Measurements from ENCODE around the gene CHD6.

CHD6 gene

DNA sequence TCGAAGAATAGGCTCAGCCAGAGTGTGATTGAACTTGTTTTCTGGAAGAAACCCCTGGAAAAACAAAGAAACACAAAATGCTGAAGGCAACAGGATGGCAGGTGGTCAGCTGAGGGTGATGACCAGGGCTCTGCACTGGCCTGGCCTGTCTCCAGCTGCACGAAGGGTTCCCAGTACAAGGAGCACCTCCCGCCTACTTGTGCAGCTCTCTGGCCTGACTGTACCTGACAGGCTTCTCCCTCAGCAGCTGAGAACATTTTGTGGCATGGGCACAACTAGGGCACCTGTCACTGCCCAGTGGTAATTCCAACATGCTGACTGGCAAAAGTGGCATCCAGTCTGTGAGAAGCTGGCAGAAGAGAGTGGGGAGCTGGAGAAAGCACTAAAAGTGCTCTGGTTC, 212.7 kb downstream of the CHD6 start:
- no peak for DNase-seq (ENCODE audit: low read depth in 3 of 3, low spot score in 1 of 3)

DNA sequence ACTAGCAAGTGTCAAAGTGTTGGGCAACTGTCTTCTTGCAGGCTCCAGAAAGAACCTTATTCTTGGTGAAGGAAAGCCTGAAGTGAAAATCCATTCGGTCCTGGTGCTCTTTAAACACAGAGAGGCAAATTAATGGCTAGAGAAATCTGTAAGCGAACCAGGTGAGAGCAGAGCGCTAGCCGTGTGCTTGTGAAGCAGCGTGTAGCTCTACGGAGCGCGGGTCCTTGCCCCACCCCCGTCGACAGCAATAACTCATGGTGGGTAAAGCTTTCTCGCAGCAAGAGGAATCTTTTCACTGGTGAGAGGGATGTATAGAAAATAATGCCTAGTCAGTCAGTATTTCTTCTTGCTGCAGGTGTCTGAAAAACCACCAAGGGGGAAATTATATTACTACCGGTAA, 214.6 kb downstream of the CHD6 start:
- DNase-seq (ENCODE audit: low read depth in 3 of 3, low spot score in 1 of 3), result no peak

DNA sequence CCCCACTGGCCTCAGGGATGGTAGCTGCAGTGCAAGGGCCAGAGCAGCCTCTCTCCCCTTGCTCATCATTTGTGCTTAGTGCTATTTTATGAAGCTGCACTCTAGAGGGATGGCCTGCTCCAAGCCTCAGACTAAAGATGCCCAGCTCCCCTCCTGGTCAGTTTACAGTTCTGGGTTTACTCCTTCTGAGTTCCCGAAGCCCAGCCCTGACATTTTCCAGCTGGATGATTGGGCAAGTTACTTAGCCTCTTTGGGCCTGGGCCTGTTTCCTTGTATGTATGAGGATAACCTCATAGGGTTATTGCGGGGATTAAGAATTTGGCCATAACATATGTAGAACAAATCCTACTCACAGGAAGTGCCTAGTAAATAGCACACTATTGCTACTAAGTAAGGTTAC, 219.8 kb downstream of the CHD6 start:
- DNase-seq (ENCODE audit: low read depth in 3 of 3, low spot score in 1 of 3), result no peak

DNA sequence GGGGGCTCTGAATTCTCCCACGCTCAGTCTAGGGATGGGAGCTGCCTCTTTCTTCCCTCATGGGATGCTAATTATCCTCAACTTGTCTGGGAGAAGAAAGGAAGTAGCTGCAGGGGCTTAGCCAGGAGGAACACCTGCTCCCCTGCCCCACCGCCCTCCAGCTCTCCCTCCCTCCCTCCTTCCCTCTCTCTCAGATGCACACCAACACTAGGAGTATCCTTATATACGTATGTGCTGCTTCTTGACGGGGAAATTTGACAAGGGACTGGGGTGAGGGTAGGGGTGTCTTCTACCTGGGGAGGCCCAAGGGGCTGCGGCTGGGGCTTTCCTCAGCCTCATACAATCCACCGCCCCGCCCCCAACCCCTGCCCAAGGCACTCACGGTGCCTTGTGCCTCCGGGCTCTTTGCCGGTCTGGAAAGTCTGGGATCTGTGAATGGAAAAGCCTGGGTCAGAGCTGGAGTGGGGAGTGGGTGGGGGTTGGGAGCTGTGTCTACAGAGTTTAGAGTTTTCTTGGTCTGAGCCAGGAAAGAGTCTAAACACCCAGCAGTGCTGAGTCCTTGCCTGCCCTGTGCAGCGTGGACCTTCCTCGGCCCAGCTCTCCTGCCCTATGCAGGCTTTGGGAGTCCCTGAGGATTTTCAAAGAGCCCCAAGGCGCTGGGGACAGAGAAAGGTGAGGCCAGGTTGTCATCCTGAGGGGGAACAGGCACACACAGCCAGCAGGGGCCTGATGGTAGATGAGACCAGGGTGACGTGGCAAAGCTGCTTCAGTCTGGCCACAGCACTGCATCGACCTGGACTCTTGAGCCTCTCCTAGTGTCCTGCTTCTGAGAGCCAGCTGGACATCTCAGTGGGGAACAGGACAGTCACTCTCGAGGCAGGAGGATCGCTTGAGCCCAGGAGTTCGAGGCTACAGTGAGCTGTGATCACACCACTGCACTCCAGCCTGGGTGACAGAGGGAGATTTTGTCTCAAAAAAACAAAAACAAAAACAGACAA, 222.2 kb downstream of the CHD6 start:
- DNase-seq (ENCODE audit: low read depth in 3 of 3, low spot score in 1 of 3), result no peak

DNA sequence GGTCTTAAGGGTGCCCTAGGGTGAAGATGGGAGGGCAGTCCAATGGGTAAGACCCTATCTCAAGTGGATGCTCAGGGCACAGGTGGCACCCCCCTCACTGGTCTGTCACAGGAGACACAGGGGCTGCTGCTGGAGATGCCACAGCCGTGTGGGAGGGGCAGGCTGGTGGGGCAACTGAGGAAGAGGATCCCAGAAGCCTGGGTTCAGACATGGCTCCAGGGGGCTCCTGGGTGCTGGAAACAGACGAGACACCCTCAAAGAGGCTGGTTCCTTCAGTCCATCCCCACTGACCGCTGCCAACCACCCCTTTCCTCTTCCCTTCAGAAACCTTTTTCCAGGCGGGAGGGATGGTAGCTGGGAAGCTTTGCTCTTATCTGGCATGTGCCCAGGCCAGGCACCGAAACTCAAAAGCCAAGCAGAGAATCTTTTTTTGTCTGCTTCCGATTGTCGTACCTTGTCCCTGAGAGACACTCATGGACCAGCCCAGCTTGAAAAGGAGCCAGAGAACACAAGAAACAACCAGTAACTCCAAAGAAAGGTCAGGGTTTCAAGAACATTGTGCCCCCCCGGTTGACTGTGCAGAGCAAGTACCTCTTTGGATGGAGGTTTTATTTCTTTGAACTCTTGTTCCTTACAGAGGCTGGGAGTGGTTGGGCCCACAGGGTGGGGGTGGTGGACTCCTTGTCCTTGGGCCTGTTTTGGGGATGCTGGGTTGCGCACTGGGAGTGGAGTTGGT, 223.1 kb downstream of the CHD6 start:
- DNase-seq (ENCODE audit: low read depth in 3 of 3, low spot score in 1 of 3), result no peak

DNA sequence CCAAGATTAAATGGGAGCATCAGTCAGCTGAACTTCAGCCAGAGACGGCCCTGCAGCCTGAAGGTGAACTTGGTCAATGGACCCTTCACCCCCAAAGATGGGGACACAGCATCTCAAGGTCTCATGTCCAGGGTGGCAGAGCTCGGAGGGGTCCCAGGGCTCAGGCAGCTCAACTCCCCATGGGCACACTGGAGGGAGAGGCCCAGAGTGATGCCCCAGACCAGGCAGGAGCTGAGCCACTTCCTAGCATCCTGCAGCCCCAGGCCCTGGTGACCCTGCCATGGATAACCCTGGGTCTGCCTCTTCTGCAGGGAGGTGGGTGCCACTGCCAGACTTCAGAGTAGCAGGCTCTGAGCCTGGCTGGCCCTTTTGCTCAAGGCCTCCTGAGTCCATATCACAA, 224.1 kb downstream of the CHD6 start:
- no peak for DNase-seq (ENCODE audit: low read depth in 3 of 3, low spot score in 1 of 3)

DNA sequence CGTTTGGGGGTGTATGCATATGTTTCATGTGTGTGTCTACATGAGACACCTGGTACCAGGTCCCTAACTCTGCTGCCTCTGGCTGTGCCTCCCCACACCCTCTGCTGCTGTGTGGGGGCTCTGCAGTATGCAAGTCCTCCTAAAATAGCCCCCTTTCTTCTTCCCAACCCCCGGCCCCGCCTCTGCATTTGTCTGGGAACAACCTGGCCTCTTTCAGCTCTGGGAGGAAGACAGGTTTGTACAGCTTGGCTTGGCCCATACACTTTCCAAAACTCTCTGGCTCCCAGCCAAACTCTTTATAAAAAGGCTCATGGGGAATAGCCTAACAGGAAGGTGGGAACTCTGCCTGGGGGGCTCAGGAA, 224.5 kb downstream of the CHD6 start:
- no peak for DNase-seq (ENCODE audit: low read depth in 3 of 3, low spot score in 1 of 3)

DNA sequence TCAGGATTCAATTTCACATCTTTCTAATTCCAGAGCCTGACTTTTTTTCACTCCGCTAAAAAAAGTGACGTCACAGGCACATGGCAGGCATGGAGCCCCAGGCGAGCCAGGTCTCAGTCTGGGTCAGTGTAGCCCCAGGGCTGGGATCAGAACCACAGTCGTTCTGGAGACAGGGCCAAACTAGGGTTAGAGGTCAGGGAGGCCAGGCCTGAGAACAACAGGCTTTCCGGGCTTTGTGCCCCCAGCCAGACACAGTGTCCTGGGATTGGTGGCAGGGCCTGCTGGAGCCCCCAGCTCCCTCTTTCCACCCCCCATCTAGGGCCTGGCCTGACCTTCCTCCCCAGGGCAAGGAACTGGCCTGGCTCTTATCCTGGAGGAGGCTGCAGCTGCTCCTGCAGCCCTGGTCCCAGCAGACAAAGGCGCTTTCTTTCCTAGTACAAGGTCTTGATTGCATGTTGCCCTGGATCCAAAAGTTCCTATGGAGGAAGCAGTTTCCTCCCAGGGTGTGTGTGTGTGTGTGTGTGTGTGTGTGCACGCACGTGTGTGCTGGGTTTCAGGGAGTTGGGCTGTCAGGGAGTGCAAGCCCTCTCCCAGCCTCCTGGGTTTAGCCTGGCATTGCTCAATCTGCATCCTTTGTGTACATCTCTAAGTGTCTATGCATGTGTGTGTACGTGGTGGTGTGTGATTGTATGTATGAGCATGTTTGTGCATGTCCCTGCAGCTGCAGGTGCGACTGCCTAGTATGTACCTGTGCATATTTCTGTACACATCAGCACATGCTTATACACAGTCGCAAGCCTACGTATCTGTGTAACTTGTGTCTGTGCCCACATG, 225.1 kb downstream of the CHD6 start:
- DNase-seq (ENCODE audit: low read depth in 3 of 3, low spot score in 1 of 3), result no peak

DNA sequence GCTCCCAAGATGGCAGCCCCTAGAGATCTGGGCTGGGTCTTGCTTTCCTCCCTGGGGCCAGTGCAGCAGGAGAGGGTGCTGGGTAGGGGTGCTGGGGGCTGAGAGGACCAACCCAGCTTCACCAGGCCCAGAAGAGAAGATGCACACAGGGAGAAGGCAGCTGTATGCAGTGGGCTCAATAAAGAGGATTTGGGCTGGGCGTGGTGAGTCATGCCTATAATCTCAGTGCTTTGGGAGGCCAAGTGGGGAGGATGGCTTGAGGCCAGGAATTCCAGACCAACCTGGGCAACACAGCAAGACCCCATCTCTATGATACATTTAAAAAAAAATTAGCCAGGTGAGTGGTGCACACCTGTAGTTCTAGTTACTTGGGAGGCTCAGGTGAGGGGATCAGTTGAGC, 225.9 kb downstream of the CHD6 start:
- no peak for DNase-seq (ENCODE audit: low read depth in 3 of 3, low spot score in 1 of 3)

DNA sequence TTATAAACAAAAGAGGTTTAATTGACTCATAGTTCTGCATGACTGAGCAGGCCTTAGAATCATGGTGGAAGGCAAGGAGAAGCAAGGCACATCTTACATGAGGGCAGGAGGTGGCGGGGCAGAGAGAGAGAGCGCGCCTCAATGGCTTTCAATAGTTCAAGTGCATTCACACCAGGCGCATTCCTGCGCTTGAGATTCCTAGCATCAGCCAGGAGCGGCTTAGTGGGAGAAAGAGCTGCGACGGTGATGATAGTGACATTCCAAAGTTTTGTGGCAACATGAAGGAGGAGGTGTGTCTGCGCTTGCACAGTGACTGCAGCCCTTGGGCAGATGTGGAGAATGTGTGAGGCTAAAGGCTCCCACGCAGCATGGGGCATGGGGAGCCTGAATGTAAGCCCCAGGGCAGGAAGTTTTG, 226.6 kb downstream of the CHD6 start:
- no peak for DNase-seq (ENCODE audit: low read depth in 3 of 3, low spot score in 1 of 3)

DNA sequence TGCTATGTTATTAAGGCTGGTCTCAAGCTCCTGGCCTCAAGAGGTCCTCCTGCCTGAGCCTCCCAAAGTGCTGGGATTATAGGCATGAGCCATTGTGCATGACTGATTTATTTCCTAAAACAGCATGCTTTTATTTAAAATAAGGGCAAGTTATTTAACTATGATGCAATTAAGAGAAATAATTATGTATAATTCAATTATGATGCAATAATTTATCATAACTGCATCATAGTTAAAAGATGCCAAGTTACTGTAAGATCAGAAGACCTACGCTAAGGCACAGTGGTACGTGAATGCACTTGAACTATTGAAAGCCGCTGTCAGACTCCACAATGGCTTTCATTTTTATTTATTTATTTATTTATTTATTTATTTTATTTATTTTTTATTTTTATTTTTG, 227.3 kb downstream of the CHD6 start:
- no peak for DNase-seq (ENCODE audit: low read depth in 3 of 3, low spot score in 1 of 3)

DNA sequence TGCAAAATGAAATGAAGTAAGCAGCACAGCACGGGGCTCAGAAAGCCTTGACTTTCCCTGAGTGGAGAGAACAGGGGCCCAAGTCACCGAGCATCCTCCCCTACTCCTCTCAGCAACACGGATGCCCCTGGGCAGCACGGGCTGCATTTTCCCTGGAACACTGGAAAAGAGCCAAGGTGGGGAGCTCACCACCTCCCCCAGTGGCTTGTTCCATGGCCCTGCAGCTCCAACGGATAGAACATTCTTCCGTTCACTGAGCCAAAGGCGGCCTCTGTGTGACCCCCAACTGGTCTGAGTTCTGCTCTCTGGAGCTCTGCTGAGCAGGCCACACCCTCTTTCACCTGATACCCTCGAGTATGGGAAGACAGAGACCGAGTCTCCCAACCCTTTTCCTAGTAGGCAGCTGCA, 230.7 kb downstream of the CHD6 start:
- no peak for DNase-seq (ENCODE audit: low read depth in 3 of 3, low spot score in 1 of 3)

DNA sequence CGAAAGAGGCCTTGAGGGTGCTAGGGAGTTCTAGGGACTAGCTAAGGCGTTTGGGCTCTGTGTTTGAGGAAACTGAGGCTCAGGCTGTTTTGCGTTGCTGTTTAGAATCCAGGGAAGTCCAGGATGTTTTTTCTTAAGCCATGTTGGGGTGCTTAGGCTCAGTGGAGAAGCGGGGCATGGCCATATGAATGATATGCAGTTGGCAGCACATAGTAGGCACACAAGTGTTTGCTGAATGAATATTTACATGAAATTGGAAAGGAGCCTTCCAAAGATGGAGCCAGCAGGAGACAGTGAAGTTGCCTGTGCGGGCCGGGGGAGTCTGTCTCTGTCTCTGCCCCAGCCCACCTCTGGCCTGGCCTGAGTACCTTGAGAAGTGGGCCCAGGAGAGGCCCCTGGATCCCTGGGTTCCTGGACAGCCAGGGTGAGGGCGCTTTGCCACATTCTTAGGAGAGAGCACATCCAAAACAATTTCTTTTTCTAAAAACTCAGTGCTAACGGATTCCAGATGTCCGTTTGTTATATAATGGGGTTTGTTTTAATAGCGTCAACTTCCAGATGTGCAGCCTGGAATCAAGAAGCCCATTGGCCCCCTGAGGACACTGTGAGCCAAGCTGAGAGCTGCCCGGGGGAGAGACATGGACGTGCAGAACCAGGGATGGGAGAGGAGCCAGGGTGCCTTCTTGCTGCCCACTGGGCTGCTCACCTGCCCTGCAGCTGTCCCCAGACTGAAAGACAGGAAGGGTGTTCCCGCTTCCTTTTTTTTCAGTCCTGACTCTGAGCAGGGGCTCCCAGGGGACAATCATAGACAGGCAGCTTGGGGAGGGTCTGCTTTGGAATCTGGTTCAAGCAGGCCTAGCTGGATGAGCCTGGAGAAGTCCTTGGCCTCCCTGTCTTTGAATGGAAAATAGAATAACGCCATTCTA, 231.4 kb downstream of the CHD6 start:
- no peak for DNase-seq (ENCODE audit: low read depth in 3 of 3, low spot score in 1 of 3)

DNA sequence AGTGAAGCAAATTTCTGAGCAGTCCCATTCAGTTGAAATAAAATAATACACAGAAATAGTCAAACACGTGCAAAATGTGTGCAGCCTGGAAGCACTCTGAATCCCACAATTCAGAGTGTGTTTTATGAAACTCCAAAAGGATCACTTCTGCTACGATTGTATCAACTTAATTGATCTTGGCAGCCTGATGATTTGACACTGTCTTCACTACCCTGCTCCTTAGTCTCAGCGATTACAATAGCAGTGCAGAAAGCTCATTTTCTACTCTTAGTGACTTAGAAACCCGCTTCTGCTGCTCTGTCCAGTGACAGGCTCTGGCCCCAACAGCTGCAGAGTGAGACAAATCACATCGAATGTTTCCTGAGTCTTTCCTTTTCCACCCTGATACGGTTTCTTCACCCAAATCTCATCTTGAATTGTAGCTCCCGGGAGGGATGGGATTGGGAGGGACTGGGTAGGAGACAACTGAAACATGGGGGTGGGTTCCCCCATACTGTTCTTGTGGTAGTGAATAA, 235.3 kb downstream of the CHD6 start:
- no peak for DNase-seq (ENCODE audit: low read depth in 3 of 3, low spot score in 1 of 3)

DNA sequence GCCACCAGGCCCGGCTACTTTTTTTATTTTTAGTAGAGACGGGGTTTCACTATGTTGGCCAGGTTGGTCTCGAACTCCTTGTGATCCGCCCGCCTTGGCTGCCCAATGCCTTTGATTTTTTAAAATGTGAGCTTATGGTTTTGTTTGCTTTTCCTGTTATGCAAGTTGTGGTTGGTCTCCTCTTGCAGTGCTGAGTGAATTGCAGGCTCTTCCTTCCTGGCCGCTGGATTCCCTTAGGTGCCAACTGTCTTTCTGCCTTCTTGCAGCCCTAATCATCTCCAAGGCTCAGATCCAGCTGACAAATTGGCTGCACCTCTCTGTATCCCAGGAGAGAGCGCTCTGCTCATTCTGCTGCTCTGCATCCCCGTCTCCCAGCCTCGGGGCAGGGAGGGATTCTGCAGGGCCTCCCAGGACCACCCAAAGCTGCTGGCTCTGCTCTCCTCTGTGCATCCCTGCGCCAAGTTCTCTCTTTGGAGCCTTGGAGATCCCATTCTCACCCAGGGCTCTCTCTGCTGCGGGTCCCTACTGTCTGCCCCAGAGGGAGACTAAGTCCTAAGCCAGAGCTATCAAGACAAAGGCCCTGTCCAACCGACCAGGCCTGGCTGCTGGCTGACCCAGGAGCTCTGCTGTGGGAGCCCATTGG, 237.5 kb downstream of the CHD6 start:
- no peak for DNase-seq (ENCODE audit: low read depth in 3 of 3, low spot score in 1 of 3)

DNA sequence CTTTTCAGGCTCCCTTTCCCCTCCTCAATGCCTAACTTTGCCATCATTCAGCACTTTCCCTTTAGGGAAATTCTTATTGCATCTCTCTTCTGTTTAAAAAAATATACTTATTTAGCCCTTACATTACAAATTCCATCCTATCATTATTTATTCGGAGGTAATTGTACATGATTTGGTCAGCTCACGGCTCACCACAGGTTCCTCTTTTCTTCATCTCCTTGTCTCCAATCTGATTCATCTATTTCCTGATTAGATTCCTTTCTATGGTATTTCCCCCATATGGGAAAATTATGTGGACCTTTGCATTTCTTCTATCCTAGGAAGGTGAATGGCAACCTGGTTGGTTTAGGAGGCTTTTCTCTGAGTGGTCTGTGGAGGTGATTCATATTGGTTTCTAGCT, 238.6 kb downstream of the CHD6 start:
- DNase-seq (ENCODE audit: low read depth in 3 of 3, low spot score in 1 of 3), result no peak

DNA sequence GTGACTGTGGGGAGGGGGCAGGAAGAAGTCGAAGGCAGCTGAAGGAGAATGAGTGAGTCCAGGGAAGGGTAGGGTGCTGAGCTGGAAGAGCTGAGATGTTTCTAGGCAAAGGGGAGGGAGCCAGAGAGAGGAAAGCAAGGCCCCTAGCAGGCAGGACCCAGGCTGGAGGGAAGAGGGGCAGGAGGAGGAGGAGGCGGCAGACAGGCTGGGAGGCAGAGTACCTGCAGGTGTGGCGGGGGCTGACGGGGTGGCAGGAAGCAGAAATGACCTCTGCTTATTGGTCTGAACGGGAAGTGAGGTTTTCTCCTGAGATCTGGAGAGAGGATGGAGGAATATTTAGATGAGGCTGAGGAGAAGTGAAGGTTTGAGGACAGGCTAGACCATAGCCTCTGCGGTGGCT, 240.9 kb downstream of the CHD6 start:
- DNase-seq (ENCODE audit: low read depth in 3 of 3, low spot score in 1 of 3), result no peak

DNA sequence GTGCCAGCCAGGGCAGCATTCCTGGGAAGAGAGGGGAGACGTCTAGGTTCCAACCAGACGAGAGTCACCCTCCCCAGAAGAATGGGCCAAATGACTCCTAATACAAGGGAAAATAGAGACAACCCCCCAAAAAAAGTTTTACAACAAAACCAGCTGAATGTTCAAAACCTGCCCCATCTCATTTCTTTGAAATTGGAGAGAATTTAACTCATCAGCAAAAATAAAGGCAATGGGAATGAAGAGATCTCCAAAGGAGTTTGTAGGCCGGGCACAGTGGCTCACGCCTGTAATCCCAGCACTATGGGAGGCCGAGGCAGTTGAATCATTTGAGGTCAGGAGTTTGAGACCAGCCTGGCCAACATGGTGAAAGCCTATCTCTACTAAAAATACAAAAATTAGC, 241.8 kb downstream of the CHD6 start:
- no peak for DNase-seq (ENCODE audit: low read depth in 3 of 3, low spot score in 1 of 3)

DNA sequence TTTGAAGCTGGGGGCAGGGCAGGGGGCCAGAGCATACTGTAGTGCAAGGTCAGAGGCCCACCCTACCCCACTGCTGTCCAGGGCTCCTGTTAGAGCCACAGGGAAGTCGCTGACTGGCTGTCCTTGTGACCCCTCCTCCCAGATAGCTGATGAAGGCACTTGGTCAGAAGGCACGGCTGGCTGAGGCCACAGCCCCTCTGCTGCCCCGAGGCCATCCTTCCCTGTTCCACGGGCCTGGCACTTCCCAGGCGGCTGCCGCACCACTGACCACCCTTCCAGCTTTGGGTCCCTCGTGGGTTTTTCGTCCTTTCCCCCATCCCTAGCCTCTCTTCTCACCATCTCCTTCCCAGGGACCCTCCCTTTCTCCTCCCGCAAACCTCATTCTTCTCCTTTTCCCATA, 242.3 kb downstream of the CHD6 start:
- DNase-seq (ENCODE audit: low read depth in 3 of 3, low spot score in 1 of 3), result no peak
